GM19193 (cell line): ENCODE measurements around the gene CACNA1E.

Source experiments
- POLR2A ChIP-seq: IDR thresholded peaks from 4 replicates; pipeline ENCODE4 v1.6.1; 2011; ENCODE audit not compliant: insufficient read depth, insufficient read length; ENCODE audit errors: extremely low read depth

CACNA1E gene

DNA sequence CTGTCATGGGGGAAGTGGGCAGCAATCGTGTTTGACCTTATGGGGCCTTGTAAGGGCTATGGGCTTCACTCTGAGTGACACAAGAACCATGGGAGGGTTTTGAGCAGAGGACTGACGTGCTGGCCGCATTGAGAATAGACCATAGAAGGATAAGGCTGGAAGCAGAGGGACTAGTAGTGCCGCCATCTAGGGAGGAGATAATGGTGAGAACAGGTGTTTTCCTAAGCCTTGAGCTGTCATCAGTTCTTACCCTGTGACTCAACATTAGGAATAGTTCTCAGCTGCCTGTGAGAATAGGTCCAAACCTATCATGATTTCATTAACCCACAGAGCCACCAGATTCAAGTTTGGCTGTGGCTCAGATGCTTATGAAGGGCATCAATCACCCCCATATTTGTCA, 228.5 kb downstream of the CACNA1E start:
- no peak for TF ChIP-seq POLR2A

DNA sequence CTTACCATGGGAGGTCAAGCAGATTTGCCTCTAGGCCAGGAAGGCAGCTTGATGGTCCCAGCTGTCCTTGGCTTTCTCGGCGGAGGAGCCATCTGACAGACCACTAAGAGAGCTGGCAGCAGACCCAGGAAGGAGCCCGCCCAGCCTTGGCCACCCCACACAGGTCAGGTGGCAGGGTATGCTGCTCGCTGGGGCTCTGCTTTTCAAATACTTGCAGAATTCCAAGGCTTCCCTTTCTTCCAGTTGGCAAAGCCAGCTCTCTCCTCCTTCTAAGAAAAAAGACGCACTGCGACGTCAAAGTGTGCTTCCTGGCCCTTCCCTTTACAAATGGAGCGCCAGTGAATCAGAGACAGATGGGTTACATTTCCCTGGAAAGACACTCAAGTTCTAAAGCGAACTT, 229.4 kb downstream of the CACNA1E start:
- TF ChIP-seq POLR2A, result no peak

GRCh38 chr1:181714428-181714827, 231.1 kb downstream of the CACNA1E start:
- TF ChIP-seq POLR2A, result no peak

DNA sequence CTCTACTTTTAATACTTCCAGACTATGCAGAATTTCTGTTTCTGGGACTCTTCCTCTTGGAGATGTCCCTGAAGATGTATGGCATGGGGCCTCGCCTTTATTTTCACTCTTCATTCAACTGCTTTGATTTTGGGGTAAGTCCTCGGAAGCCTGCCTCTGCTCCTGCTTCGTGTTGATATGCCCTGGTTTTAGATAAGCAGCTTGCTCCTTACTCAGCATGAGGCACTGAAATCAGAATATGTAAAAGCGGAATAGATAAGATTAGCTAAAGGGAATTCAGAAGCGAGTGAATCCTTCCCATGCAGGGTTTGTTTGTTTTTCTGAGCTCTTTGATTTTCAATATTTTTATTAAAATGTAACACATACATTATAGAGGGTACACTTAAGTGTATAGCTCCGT, 234.7 kb downstream of the CACNA1E start:
- no peak for TF ChIP-seq POLR2A

DNA sequence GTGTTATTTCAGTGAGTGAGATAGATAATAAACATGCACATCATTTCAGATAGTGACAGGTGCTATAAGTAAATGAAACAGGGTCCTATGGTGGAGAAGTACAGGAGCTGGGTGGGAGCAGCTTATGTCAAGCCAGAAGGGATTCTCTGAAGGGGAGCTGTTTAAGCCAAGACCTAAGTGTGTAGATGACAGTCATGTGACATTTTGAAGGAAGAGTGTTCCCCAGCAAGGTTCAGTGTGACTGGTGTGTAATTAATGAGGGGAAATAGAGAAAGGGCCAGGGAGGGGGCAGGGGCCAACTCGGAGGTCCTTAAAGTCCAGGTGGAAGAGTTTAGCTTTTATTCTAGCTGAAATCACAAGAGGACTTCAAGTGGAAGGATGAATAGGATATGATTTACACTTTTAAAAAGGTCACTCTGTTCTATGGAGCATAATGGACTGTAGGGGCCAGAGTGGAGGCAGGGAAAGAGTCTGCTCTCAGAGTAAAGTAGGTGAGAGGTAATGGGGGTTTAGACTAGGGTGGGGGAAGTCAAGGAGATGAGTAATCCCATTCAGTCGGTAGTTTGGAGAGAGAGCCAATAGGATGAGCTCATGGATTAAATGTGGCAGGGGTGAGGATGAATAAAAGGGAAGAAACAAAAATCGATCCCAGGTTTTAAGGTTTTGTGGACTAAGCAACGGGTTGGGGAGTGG, 243.1 kb downstream of the CACNA1E start:
- no peak for TF ChIP-seq POLR2A

DNA sequence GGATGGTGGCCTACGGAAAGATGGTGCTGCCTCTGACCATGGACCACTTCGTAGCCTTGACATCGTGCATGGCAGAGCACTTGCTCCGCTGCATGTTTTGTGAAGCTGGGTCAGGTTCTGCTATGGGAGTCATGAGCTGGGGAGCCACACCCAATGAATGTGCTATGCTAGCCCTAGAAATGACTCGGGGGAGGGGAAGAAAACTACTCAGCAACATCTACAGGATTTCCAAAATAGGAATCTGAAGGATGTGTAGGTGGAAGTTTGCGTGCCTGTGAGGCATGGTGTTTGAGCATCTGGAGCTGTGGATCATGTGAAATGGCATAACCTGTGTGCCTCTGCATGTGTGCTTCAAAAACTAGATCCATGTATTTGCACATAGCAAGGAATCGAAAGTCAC, 247.3 kb downstream of the CACNA1E start:
- TF ChIP-seq POLR2A, result no peak

- TF ChIP-seq POLR2A, result no peak
Observed at GRCh38 chr1:181732218-181732990, 249.1 kb downstream of the CACNA1E start.

DNA sequence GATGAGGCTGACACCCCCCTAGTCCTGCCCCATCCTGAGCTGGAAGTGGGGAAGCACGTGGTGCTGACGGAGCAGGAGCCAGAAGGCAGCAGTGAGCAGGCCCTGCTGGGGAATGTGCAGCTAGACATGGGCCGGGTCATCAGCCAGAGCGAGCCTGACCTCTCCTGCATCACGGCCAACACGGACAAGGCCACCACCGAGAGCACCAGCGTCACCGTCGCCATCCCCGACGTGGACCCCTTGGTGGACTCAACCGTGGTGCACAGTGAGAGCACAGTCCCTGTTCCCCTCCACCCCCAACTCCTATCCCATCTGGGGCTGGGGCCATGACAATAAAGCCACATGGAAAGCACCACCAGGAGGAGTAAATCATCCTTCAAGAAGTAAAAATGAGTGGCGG, 250.2 kb downstream of the CACNA1E start:
- no peak for TF ChIP-seq POLR2A

DNA sequence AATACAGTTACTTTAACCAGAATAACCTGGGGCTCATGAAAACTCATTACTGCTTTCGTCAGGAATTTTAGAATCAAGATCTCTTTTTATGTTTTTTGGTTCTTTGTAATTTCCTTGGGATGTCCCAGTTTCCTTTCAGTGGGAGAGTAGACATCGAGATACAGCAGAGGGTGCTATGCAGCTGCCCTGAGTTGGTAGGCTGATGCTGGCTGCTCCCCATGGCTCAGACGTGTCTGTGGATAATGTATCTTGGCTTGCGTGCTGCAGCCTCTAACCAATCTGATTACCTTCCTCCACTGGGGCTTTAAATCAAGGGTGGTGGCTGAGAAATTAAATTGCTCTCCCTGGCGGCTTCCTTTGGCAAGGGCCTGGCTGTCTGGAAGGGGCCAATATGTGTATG, 253.7 kb downstream of the CACNA1E start:
- TF ChIP-seq POLR2A, result no peak

DNA sequence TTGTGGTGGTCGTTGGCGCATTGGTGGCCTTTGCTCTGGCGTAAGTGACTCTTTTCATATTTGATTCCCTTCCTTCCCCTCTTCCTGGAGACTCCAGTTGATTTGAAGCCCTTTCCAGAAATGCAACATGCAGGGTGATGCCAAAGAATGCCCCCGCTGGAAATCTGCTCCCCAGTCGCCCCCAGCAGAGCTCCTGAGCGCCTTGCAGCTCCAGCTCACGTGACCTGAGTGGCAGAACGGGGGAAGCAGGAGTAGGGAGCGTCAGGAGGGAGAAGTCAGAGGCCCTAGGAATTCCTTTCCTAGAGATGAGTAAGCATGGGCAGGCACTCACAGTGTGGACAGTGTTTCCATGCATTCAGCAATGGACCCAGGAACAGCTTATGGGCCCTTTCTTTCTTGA, 255.9 kb downstream of the CACNA1E start:
- no peak for TF ChIP-seq POLR2A

GRCh38 chr1:181742426-181742825, 259.1 kb downstream of the CACNA1E start:
- TF ChIP-seq POLR2A, result no peak

GRCh38 chr1:181743878-181744312, 260.6 kb downstream of the CACNA1E start:
- TF ChIP-seq POLR2A, result no peak

GRCh38 chr1:181746224-181746623, 262.9 kb downstream of the CACNA1E start:
- TF ChIP-seq POLR2A, result no peak

DNA sequence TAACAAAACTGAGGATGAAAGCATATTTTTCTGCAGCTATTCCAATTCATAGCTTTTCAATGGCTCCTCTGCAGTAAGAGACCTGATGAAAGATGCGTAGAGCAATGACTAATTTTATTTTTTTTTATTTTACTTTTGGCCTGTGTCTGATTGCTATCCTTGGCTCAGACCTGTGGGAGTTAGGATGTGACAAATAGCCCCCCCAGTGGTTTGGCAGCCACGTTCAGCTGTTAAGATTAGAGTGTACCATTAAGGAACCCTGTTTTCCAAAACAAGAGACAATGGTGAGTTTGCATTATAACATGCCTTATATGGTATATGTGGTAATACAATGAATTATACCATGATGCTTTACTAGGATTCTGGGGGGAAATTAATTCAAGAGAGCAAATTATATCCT, 264.7 kb downstream of the CACNA1E start:
- TF ChIP-seq POLR2A, result no peak

GRCh38 chr1:181754103-181754502, 270.8 kb downstream of the CACNA1E start:
- no peak for TF ChIP-seq POLR2A

DNA sequence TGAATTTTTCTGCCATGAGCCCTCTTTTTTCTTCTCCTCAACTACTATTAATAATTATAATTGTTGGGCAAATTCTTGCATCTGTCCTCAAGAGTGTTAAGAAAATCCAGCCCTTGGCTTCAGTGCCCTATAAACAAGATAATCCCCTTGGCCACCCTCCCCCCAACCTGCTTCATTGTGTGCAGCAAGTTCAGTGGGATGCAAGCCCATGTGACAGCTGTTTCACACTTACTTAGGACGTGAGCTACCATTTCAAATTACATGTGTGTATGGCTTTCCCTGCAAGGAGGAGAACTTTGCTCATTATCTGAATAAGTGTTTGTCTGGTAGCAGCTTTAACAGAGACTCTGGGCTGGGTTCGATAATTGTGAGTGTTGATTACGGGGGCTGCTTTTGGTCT, 276.2 kb downstream of the CACNA1E start:
- no peak for TF ChIP-seq POLR2A
